HuH-7.5 (cell line): ENCODE results near the gene UBE2D4.
"Not testable (repeated sequence)": the region's sequence is repeated elsewhere in the genome, so short reads cannot be mapped to it uniquely, and the experiment has no call there.

Experiments used
- DNase-seq: peaks from one replicate; pipeline ENCODE4 v3.0.0; 2011; ENCODE audit warnings: low spot score

UBE2D4 gene

GRCh38 chr7:43968172-43969040, 42.2 kb downstream of the UBE2D4 start:
- not testable (repeated sequence) for DNase-seq

- DNase-seq, result not testable (repeated sequence)
Measured at GRCh38 chr7:43969586-43969985, 43.4 kb downstream of the UBE2D4 start.

GRCh38 chr7:43970698-43971097, 44.5 kb downstream of the UBE2D4 start:
- DNase-seq, result not testable (repeated sequence)

- DNase-seq, result not testable (repeated sequence)
Measured at GRCh38 chr7:43974033-43974573, 47.9 kb downstream of the UBE2D4 start.

- DNase-seq, result not testable (repeated sequence)
Measured at GRCh38 chr7:43974725-43975482, 48.7 kb downstream of the UBE2D4 start.

- DNase-seq, result no peak
Measured at GRCh38 chr7:43977525-43977924, 51.3 kb downstream of the UBE2D4 start.

GRCh38 chr7:43978102-43978501, 51.9 kb downstream of the UBE2D4 start:
- DNase-seq, result not testable (repeated sequence)

GRCh38 chr7:43982848-43983247, 56.6 kb downstream of the UBE2D4 start:
- DNase-seq, result not testable (repeated sequence)

- DNase-seq, result not testable (repeated sequence)
Measured at GRCh38 chr7:43983736-43984135, 57.5 kb downstream of the UBE2D4 start.

- not testable (repeated sequence) for DNase-seq
Measured at GRCh38 chr7:43985904-43986864, 59.9 kb downstream of the UBE2D4 start.

GRCh38 chr7:43987476-43987875, 61.2 kb downstream of the UBE2D4 start:
- not testable (repeated sequence) for DNase-seq

GRCh38 chr7:43990011-43990585, 63.9 kb downstream of the UBE2D4 start:
- DNase-seq, result not testable (repeated sequence)

- DNase-seq, result not testable (repeated sequence)
Measured at GRCh38 chr7:43990829-43991228, 64.6 kb downstream of the UBE2D4 start.

GRCh38 chr7:43992896-43993295, 66.7 kb downstream of the UBE2D4 start:
- DNase-seq, result not testable (repeated sequence)

GRCh38 chr7:43994681-43995080, 68.4 kb downstream of the UBE2D4 start:
- not testable (repeated sequence) for DNase-seq

- not testable (repeated sequence) for DNase-seq
Measured at GRCh38 chr7:43997532-43997931, 71.3 kb downstream of the UBE2D4 start, which contains the start of gene SPDYE1. SPDYE1 (plus strand) TSS chr7:43997897; CDS start chr7:43999950, 2,053 bp downstream.
